CD4-positive, alpha-beta T cell treated with Interleukin-17A for 4 hours (primary cell): Measurements from ENCODE around the gene SNED1.

ENCODE experiments used
- DNase-seq: peaks from one replicate; pipeline ENCODE4 v3.0.0-alpha.2; 2020; ENCODE audit warnings: mixed read lengths

Gene SNED1

GRCh38 chr2:241049739-241050623 lies 51.6 kb downstream of the SNED1 start:
- DNase-seq: no peak

DNA sequence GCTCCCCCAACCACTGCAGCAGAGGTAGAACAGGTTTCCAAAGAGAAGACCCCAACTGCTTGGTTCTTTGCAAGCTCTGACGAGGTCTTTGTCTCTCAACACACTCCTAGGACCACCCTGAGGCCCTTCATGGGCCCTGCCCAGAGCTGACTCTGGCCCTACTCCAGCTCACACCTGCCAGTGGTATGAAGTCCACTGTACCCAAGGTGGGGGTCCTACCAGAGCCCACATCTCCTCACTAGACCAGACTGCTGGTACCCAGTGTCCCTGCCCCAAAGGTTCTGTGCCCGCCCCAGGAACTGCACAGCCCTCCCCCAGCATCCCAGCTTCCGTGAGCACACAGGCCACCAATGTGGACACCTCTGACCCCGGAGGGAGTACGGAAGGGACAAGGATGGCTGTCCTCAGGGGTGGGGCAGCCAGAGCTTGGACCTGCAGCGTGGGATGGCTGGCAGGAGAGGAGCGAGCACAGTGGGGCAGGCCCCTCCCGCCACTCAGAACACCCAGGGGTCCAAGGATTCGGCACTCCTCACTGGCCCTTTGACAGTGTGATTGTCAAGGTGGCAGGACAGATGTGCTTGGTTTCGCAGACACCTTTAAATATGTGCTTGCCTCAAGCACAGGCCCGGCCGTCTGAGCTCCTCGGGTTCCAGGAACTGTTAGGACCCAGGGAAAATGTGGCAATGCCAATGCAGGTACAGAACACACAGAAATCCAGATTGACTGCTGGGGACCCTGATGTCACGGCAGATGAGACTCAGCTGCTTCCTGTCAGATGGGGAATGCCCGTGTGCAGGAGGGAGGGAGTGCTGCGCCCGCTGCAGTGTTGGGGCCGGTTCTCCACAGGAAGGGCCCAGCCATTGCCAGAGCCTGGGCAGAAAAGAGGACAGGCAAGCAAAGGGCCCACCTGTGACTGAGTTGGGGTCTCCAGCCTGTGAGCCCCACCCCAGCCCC lies 52.5 kb downstream of the SNED1 start:
- DNase-seq: no peak

GRCh38 chr2:241051578-241052487 lies 53.4 kb downstream of the SNED1 start:
- no peak for DNase-seq

GRCh38 chr2:241052677-241053360 lies 54.4 kb downstream of the SNED1 start:
- DNase-seq: no peak

- no peak for DNase-seq
These were observed 55.3 kb downstream of the SNED1 start for GRCh38 chr2:241053576-241054251.

DNA sequence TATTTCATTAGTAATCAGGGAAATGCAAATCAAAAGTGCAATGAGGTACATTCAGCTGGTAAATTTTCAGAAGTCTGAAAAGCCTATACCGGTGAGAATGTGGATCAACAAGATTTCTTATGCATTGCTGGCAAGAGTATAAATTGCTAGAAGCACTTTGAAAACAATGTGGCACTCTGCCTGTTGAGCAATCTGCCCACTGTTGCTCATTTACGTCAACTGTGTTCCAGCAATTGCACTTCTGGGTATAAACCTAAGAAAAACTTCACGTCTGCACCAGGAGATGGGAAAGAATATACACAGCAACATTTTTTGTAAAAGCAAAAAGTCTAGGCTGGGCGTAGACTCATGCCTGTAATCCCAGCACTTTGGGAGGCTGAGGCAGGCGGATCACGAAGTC lies 62.9 kb downstream of the SNED1 start:
- DNase-seq: no peak

DNA sequence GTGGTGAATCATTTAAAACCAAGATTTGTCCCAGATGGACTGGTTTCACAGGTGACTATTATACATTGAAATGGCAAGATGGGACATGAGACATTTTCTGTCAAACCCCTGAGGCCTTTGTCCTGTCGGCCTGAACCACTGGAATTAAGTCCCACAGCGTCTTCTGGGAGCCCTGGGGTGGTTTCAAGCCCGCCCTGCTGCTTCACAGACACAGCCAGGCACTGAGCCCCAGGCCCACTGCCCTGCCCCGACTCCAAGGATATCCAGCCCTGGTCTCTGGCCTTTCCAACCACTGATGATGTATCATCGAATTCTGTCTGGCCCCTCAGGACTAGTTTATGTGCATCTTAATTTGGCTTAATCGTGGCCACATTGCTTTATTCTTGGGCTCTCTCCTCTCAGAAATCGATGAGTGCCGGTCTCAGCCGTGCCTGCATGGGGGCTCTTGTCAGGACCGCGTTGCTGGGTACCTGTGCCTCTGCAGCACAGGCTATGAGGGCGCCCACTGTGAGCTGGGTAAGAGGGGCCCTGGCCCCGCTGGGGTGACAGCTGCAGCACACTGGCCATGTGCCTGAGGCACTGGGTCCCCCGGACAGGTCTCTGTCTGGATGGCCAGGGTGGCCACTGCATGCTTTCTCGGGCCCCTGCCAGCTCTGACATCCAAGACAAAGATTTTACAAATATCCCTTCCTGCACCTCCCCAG lies 64.1 kb downstream of the SNED1 start:
- no peak for DNase-seq

- DNase-seq: no peak
These were observed 64.7 kb downstream of the SNED1 start for GRCh38 chr2:241063093-241063551.

DNA sequence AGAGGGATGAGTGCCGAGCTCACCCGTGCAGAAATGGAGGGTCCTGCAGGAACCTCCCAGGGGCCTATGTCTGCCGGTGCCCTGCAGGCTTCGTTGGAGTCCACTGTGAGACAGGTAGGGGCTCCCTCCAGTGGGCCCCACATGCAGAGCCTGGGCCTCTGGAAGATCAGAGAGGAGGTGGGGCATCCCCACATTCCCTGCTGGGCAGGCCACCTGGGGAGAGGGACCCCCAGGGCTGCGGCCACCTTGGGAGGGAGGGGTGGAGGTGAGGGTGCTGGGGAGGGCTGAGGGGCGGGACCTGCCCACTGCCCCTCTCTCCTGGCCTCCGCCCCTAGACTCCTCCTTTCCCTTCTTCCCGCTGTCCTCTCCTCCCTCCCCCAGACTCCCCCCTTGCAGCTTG lies 65.2 kb downstream of the SNED1 start:
- DNase-seq: no peak

- peak; percentile 70 for DNase-seq
These were observed 65.8 kb downstream of the SNED1 start for GRCh38 chr2:241064008-241064801.

GRCh38 chr2:241064802-241065354 lies 66.5 kb downstream of the SNED1 start:
- no peak for DNase-seq

DNA sequence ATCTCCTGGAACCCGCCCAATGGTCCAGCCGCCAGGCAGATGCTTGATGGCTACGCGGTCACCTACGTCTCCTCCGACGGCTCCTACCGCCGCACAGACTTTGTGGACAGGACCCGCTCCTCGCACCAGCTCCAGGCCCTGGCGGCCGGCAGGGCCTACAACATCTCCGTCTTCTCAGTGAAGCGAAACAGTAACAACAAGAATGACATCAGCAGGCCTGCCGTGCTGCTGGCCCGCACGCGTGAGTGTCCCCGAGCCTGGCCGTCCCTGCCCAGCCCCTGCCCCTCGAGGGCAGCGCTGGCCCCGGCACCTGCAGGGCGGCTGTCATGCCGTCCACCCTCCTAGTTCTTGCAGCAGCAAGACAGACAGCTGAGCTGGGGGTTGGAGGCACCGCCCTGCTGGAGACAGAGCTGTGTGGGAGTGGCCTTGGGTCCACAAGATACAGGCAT lies 67.0 kb downstream of the SNED1 start:
- DNase-seq: no peak

DNA sequence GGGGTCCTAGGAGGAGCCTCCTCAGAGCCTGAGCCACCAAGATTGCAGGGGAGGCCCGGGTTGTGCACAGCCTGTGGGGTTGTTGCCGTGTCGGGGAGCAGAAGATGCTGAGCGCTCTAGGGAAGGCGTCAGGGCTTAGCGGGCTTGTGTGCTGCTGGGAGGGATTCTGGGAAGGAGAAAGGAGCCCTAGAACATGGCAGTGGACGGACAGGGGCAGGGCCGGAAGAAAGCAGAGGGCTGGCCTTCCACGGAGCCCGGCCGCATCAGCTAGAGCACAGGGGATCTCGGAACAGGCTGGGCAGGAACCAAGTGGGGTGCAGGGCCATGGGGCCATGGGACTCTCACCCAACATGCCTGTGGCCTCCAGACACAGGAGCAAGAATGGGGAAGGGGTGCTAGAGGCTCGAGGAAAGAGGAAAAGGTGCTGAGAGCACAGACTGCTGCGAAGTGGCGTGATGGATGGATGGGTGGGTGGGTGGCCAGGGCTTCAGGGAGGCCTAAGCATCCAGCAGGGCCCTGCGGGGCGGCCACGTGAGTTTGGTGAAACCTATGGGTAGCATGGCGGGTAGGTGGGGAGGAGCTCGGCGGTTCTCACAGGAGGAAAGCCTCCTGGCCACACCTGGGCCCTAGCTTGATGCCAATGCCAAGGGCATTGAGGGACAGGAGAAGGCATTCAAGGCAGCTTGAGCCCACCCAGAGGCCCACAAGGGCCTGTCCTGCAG lies 67.9 kb downstream of the SNED1 start:
- no peak for DNase-seq

- no peak for DNase-seq
These were observed 68.5 kb downstream of the SNED1 start for GRCh38 chr2:241066893-241067341.

GRCh38 chr2:241067501-241068135 lies 69.2 kb downstream of the SNED1 start:
- DNase-seq: no peak

- DNase-seq: no peak
These were observed 69.9 kb downstream of the SNED1 start for GRCh38 chr2:241068136-241068941.
